ENCODE measurements around the gene TMEM69.
"Not testable (repeated sequence)": the region's sequence is repeated elsewhere in the genome, so short reads cannot be mapped to it uniquely, and the experiment has no call there.

Gene TMEM69

GRCh38 chr1:45687754-45688740, at the start of gene TMEM69:
Gene TMEM69, plus strand, starts transcription at chr1:45688181. Its CDS starts 2,888 bp downstream, at chr1:45691069.
- peak; percentile 78 for DNase-seq

GRCh38 chr1:45640293-45640692, 47.7 kb upstream of the TMEM69 start:
- no peak for DNase-seq

GRCh38 chr1:45643321-45643720, 44.7 kb upstream of the TMEM69 start:
- DNase-seq = no peak

- no peak for DNase-seq
These were observed 44.0 kb upstream of the TMEM69 start for GRCh38 chr1:45643978-45644377.

- DNase-seq = no peak
These were observed 43.3 kb upstream of the TMEM69 start for GRCh38 chr1:45644661-45645060.

- no peak for DNase-seq
These were observed 40.5 kb upstream of the TMEM69 start for GRCh38 chr1:45647248-45648021.

- DNase-seq = no peak
These were observed 33.3 kb upstream of the TMEM69 start for GRCh38 chr1:45654540-45655280.

- DNase-seq = no peak
These were observed 31.3 kb upstream of the TMEM69 start for GRCh38 chr1:45656573-45657226.

- DNase-seq = no peak
These were observed 29.8 kb upstream of the TMEM69 start for GRCh38 chr1:45658171-45658570.

GRCh38 chr1:45659222-45659621, 28.8 kb upstream of the TMEM69 start:
- DNase-seq = no peak

- no peak for DNase-seq
These were observed 27.6 kb upstream of the TMEM69 start for GRCh38 chr1:45660336-45660735.

GRCh38 chr1:45666836-45667235, 21.1 kb upstream of the TMEM69 start:
- DNase-seq = no peak

GRCh38 chr1:45667321-45668111, 20.5 kb upstream of the TMEM69 start:
- no peak for DNase-seq

- no peak for DNase-seq
These were observed 19.5 kb upstream of the TMEM69 start for GRCh38 chr1:45668526-45668925.

GRCh38 chr1:45669379-45669778, 18.6 kb upstream of the TMEM69 start:
- no peak for DNase-seq

GRCh38 chr1:45669859-45670655, 17.9 kb upstream of the TMEM69 start:
- no peak for DNase-seq

GRCh38 chr1:45673956-45674355, 14.0 kb upstream of the TMEM69 start:
- no peak for DNase-seq

- DNase-seq = no peak
These were observed 13.5 kb upstream of the TMEM69 start for GRCh38 chr1:45674478-45674877.

- DNase-seq = not testable (repeated sequence)
These were observed 11.4 kb upstream of the TMEM69 start for GRCh38 chr1:45676553-45676952.

- no peak for DNase-seq
These were observed 10.2 kb upstream of the TMEM69 start for GRCh38 chr1:45677751-45678245.

- DNase-seq = no peak
These were observed 9.5 kb upstream of the TMEM69 start for GRCh38 chr1:45678489-45678888.

Data from DMS 273 treated with DMSO at 0.1 percent for 48 hours (cell line).